Liver (tissue), 9 donors: ENCODE measurements around the gene LRRC75B. TPM values are rescaled to one million over a fixed set of nuclear protein-coding genes. Genes with fewer than 3 reads are reported as not detected.

Experiments
- DNase-seq: peaks from one replicate; pipeline ENCODE4 v3.0.0-alpha.2; 2017; ENCODE audit warnings: low spot score
- H3K27ac ChIP-seq, 2 donors: one replicate each; pipeline ENCODE4 v1.7.0; 2013; ENCODE audit warnings: inconsistent platforms in 2 of 2, low read length in 2 of 2, control low read depth in 1 of 2, low read depth in 1 of 2, mild to moderate bottlenecking in 1 of 2
- H3K27me3 ChIP-seq, 4 donors: one replicate each; pipeline versions ENCODE4 v1.6.1 to v1.7.0; 2013; ENCODE audit warnings: low read length in 3 of 4, inconsistent platforms in 1 of 4, mild to moderate bottlenecking in 1 of 4, moderate library complexity in 1 of 4; ENCODE audit not compliant: control insufficient read depth in 4 of 4, insufficient read depth in 4 of 4
- H3K36me3 ChIP-seq, 4 donors: one replicate each; pipeline versions ENCODE4 v1.6.1 to v1.7.0; 2013; ENCODE audit warnings: low read length in 3 of 4, mild to moderate bottlenecking in 3 of 4, low read depth in 1 of 4, moderate library complexity in 1 of 4; ENCODE audit not compliant: control insufficient read depth in 4 of 4, insufficient read depth in 3 of 4
- H3K4me1 ChIP-seq, 4 donors: one replicate each; pipeline versions ENCODE4 v1.6.1 to v1.7.0; 2013; ENCODE audit warnings: low read length in 3 of 4, mild to moderate bottlenecking in 3 of 4, moderate library complexity in 1 of 4; ENCODE audit not compliant: control insufficient read depth in 4 of 4, insufficient read depth in 4 of 4
- H3K4me3 ChIP-seq, 3 donors: one replicate each; pipeline versions ENCODE4 v1.6.1 to v1.7.0; 2013; ENCODE audit warnings: low read length in 3 of 3, control low read depth in 1 of 3, low read depth in 1 of 3, mild to moderate bottlenecking in 1 of 3
- H3K9ac ChIP-seq, 2 donors: one replicate each; pipeline ENCODE4 v1.7.0; 2013; ENCODE audit warnings: low read length in 2 of 2, mild to moderate bottlenecking in 2 of 2, moderate library complexity in 2 of 2, control low read depth in 1 of 2, low read depth in 1 of 2
- H3K9me3 ChIP-seq, 4 donors: one replicate each; pipeline versions ENCODE4 v1.6.1 to v1.7.0; 2013; ENCODE audit warnings: low read length in 3 of 4; ENCODE audit not compliant: control insufficient read depth in 4 of 4
- ATF3 ChIP-seq: IDR thresholded peaks from 2 replicates; pipeline ENCODE4 v1.6.1; 2016; ENCODE audit warnings: antibody characterized with exemption
- CTCF ChIP-seq: fragments of 150-350 bp; IDR thresholded peaks from 2 replicates; pipeline ENCODE4 v1.5.1; 2017; ENCODE audit warnings: improper control_type of control experiment, low read depth, low read length; ENCODE audit not compliant: missing input control
- EGR1 ChIP-seq, 2 donors: IDR thresholded peaks; 2 replicates each; pipeline ENCODE4 v1.6.1; 2016 to 2018; ENCODE audit warnings: antibody characterized with exemption in 2 of 2, low read depth in 2 of 2
- FOXA1 ChIP-seq: IDR thresholded peaks from 2 replicates; pipeline ENCODE4 v1.6.1; 2016; ENCODE audit warnings: antibody characterized with exemption
- FOXA2 ChIP-seq: IDR thresholded peaks from 2 replicates; pipeline ENCODE4 v1.6.1; 2016; ENCODE audit warnings: antibody characterized with exemption
- GABPA ChIP-seq, 2 donors: IDR thresholded peaks in 1 of 2; conservative IDR thresholded peaks in 1 of 2; 2 replicates each; pipeline ENCODE4 v1.6.1; 2016; ENCODE audit warnings: antibody characterized with exemption in 2 of 2, mild to moderate bottlenecking in 1 of 2, moderate library complexity in 1 of 2
- HNF4A ChIP-seq, 2 donors: conservative IDR thresholded peaks; 2 replicates each; pipeline ENCODE4 v1.6.1; 2016; ENCODE audit warnings: antibody characterized with exemption in 2 of 2, mild to moderate bottlenecking in 2 of 2
- HNF4G ChIP-seq: IDR thresholded peaks from 2 replicates; pipeline ENCODE4 v1.6.1; 2016; ENCODE audit warnings: antibody characterized with exemption
- JUND ChIP-seq, 2 donors: IDR thresholded peaks; 2 replicates each; pipeline ENCODE4 v1.6.1; 2016; ENCODE audit warnings: antibody characterized with exemption in 2 of 2
- NR2F2 ChIP-seq: IDR thresholded peaks from 2 replicates; pipeline ENCODE4 v1.6.1; 2016; ENCODE audit warnings: antibody characterized with exemption
- RAD21 ChIP-seq, 2 donors: IDR thresholded peaks; 2 replicates each; pipeline ENCODE4 v1.6.1; 2016; ENCODE audit warnings: antibody characterized with exemption in 2 of 2, mild to moderate bottlenecking in 2 of 2
- RXRA ChIP-seq, 2 donors: IDR thresholded peaks; 2 replicates each; pipeline ENCODE4 v1.6.1; 2017 to 2018; ENCODE audit warnings: antibody characterized with exemption in 2 of 2, mild to moderate bottlenecking in 1 of 2
- SP1 ChIP-seq: IDR thresholded peaks from 2 replicates; pipeline ENCODE4 v1.6.1; 2018; ENCODE audit warnings: antibody characterized with exemption, mild to moderate bottlenecking
- TAF1 ChIP-seq: conservative IDR thresholded peaks from 2 replicates; pipeline ENCODE4 v1.6.1; 2016; ENCODE audit warnings: antibody characterized with exemption, mild to moderate bottlenecking
- YY1 ChIP-seq: IDR thresholded peaks from 2 replicates; pipeline ENCODE4 v1.6.1; 2016; ENCODE audit warnings: antibody characterized with exemption, mild to moderate bottlenecking
- WGBS: extraction: QIAGEN DNeasy Blood & Tissue Kit; methylation state at CpG from one replicate; pipeline ENCODE4 v1.1.7; 2013; 5-methylcytosine and 5-hydroxymethylcytosine counted together
- polyA plus RNA-seq, 2 donors: library from polyadenylated mRNA; stranded (reverse) in 1 of 2; unstranded in 1 of 2; fragments of 200-250 nt in 1 of 2; fragments of >200 nt in 1 of 2; fragmentation: Nextera tagmentation in 1 of 2; extraction: Ambion mirVana in 1 of 2; gene quantifications; one replicate each; pipeline versions ENCODE4 v1.2.1 to v1.2.3, GENCODE V29; 2013 to 2015
- total RNA-seq, 2 donors: library from RNA; depleted of rRNA; stranded (reverse); fragments of >200 nt; gene quantifications; one replicate each; pipeline ENCODE4 v1.2.3, GENCODE V29; 2014
- TF ChIP-seq, protein P1 (sequence below): IDR thresholded peaks from 2 replicates; pipeline ENCODE4 v1.6.1; 2016; ENCODE audit warnings: antibody characterized with exemption, mild to moderate bottlenecking
- TF ChIP-seq, protein P2 (sequence below): IDR thresholded peaks from 2 replicates; pipeline ENCODE4 v1.6.1; 2016; ENCODE audit warnings: antibody characterized with exemption
- TF ChIP-seq, protein P3 (sequence below): IDR thresholded peaks from 2 replicates; pipeline ENCODE4 v1.6.1; 2016; ENCODE audit warnings: antibody characterized with exemption
- donor health status: healthy.
- donor health status: healthy.
- donor health status: healthy.
- donor health status: healthy.
- donor health status: healthy.

LRRC75B gene
- total and polyA plus RNA-seq, 4 donors, result 7.8 to 14.3 (median 9.4) TPM

DNA sequence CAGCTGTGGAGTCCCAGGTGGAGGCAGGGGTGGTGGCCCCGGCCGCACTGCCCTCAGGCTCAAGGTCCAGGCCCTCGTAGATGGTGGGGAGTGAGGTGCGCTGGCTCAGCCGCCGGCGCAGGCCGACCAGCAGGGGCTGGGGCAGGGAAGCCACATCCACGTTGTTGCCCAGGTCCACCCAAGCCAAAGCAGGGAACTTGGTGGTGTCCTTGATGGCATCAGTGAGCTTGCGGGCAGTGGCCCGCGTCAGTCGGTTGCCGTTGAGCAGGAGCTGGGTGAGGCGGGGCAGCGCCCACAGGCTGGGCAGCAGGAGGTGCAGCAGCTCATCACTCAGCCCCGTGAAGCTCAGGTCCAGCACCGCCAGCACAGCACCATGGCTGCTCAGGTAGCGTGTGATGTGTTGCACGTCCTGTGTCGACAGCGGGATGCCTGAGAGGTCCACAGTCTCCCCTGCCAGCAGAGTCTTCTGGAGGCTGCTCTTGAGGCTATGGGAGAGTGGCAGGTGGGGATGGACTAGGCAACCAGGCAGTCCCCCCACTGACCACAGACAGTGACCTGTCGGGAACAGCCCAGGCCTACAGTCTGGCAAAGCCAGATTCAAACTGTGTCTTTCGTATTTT lies 6.8 kb downstream of the LRRC75B start:
- DNase-seq, result no peak
- peaks cover 0 to 16% (median 4%) of the 10 kb centered on the region in 4 donors for H3K4me1 ChIP-seq
- 94% methylated on average over 24 of the region's 24 CpGs for WGBS
- H3K36me3 ChIP-seq, result peaks cover 0 to 30% (median 6%) of the 10 kb centered on the region in 4 donors
- TF ChIP-seq YY1, result no peak
- no peak for TF ChIP-seq RAD21 (IDR thresholded peaks at IDR 0.05)
- TF ChIP-seq, protein P1, sequence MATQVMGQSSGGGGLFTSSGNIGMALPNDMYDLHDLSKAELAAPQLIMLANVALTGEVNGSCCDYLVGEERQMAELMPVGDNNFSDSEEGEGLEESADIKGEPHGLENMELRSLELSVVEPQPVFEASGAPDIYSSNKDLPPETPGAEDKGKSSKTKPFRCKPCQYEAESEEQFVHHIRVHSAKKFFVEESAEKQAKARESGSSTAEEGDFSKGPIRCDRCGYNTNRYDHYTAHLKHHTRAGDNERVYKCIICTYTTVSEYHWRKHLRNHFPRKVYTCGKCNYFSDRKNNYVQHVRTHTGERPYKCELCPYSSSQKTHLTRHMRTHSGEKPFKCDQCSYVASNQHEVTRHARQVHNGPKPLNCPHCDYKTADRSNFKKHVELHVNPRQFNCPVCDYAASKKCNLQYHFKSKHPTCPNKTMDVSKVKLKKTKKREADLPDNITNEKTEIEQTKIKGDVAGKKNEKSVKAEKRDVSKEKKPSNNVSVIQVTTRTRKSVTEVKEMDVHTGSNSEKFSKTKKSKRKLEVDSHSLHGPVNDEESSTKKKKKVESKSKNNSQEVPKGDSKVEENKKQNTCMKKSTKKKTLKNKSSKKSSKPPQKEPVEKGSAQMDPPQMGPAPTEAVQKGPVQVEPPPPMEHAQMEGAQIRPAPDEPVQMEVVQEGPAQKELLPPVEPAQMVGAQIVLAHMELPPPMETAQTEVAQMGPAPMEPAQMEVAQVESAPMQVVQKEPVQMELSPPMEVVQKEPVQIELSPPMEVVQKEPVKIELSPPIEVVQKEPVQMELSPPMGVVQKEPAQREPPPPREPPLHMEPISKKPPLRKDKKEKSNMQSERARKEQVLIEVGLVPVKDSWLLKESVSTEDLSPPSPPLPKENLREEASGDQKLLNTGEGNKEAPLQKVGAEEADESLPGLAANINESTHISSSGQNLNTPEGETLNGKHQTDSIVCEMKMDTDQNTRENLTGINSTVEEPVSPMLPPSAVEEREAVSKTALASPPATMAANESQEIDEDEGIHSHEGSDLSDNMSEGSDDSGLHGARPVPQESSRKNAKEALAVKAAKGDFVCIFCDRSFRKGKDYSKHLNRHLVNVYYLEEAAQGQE, result no peak
- no peak for TF ChIP-seq ATF3
- no peak for TF ChIP-seq EGR1 (IDR thresholded peaks at IDR 0.05; ENCODE audit: low read depth in 2 of 2)
- no peak for TF ChIP-seq HNF4G
- TF ChIP-seq TAF1, result no peak
- no peak for TF ChIP-seq FOXA2
- TF ChIP-seq SP1, result no peak
- TF ChIP-seq HNF4A (conservative IDR thresholded peaks at IDR 0.05), result no peak
- no peak for TF ChIP-seq NR2F2
- TF ChIP-seq FOXA1, result no peak
- no peak for TF ChIP-seq RXRA (IDR thresholded peaks at IDR 0.05)
- no peak for TF ChIP-seq GABPA (IDR thresholded peaks at IDR 0.05 in 1 of 2, conservative IDR thresholded peaks at IDR 0.05 in 1 of 2)
- TF ChIP-seq, protein P2, sequence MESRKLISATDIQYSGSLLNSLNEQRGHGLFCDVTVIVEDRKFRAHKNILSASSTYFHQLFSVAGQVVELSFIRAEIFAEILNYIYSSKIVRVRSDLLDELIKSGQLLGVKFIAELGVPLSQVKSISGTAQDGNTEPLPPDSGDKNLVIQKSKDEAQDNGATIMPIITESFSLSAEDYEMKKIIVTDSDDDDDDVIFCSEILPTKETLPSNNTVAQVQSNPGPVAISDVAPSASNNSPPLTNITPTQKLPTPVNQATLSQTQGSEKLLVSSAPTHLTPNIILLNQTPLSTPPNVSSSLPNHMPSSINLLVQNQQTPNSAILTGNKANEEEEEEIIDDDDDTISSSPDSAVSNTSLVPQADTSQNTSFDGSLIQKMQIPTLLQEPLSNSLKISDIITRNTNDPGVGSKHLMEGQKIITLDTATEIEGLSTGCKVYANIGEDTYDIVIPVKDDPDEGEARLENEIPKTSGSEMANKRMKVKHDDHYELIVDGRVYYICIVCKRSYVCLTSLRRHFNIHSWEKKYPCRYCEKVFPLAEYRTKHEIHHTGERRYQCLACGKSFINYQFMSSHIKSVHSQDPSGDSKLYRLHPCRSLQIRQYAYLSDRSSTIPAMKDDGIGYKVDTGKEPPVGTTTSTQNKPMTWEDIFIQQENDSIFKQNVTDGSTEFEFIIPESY, result no peak
- TF ChIP-seq CTCF, result no peak
- no peak for TF ChIP-seq JUND (IDR thresholded peaks at IDR 0.05)
- TF ChIP-seq, protein P3, sequence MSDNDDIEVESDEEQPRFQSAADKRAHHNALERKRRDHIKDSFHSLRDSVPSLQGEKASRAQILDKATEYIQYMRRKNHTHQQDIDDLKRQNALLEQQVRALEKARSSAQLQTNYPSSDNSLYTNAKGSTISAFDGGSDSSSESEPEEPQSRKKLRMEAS, result no peak
- H3K27ac ChIP-seq, result no peak overlapping the region
- H3K27me3 ChIP-seq, result no peaks in the 10 kb centered on the region
- H3K9ac ChIP-seq, result no peak overlapping the region
- H3K9me3 ChIP-seq, result no peaks in the 10 kb centered on the region
- H3K4me3 ChIP-seq, result no peak overlapping the region
